ENCODE data around the gene SCYGR5. TPM values are rescaled to one million over a fixed set of nuclear protein-coding genes. Genes with fewer than 3 reads are reported as not detected.
"Not testable (repeated sequence)": the region's sequence is repeated elsewhere in the genome, so short reads cannot be mapped to it uniquely, and the experiment has no call there.

The SCYGR5 gene
- total RNA-seq = not detected
- not detected for polyA plus RNA-seq
- long read RNA-seq, donor 1 = 0 reads
- long read RNA-seq, donor 2 = 0 reads
- long read RNA-seq, donor 3 = 0 reads
- long read RNA-seq, donor 4 = 0 reads

GRCh38 chr2:227666631-227667170 lies at the start of gene SCYGR5:
TSS of gene SCYGR5 (plus strand) at chr2:227666804. CDS start at chr2:227666804, 0 bp downstream.
- H3K4me1 ChIP-seq (ENCODE audit: control insufficient read depth, insufficient read depth, low read length); H3K9me3 ChIP-seq (ENCODE audit: control insufficient read depth, low read length); DNase-seq; ATAC-seq; H3K27me3 ChIP-seq (ENCODE audit: control insufficient read depth, insufficient read depth); intact Hi-C loops (cut with DNase I); H3K4me3 ChIP-seq (ENCODE audit: low read length); H3K27ac ChIP-seq (ENCODE audit: low read length): not testable (repeated sequence)
- WGBS = 88% methylated on average over 13 of the region's 13 CpGs

GRCh38 chr2:227617316-227618230 lies 49.0 kb upstream of the SCYGR5 start, which contains the start of gene SCYGR4:
TSS of gene SCYGR4 (plus strand) at chr2:227617498. CDS start at chr2:227617498, 0 bp downstream.
- intact Hi-C loops (cut with DNase I) = no loop called here
- no peak for DNase-seq
- ATAC-seq = no peak
- Histone ChIP-seq H3K27ac (ENCODE audit: low read length) (no peak within 1 kb of the TSS), H3K9me3 (ENCODE audit: control insufficient read depth, low read length) (no peaks in the 10 kb centered on the region), H3K4me1 (ENCODE audit: control insufficient read depth, insufficient read depth, low read length) (no peaks in the 10 kb centered on the region), H3K4me3 (ENCODE audit: low read length) (no peak within 1 kb of the TSS), H3K27me3 (ENCODE audit: control insufficient read depth, insufficient read depth) (no peaks in the 10 kb centered on the region)
- WGBS = 70% methylated on average over 20 of the region's 20 CpGs

DNA sequence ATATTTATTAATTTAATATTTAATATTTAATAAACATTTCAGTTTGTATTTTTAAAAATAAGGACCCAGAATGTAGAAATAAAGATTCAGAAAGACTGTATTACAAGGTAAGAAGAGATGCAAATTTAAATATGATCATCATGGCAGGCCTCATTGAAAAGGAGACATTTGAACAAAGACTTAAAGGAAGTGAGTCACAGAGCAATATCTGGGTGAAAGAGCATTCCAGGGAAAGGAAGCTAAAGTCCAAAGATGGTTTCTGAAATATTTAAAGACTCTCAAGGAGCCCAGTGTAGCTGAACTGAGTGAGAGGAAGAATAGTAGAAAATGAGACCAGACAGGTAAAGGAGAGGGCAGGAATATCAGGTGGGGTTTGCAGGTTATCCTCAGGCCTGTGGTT lies 43.4 kb upstream of the SCYGR5 start:
- H3K9me3 ChIP-seq (ENCODE audit: control insufficient read depth, low read length) = no peaks in the 10 kb centered on the region
- no peaks in the 10 kb centered on the region for H3K27me3 ChIP-seq (ENCODE audit: control insufficient read depth, insufficient read depth)
- intact Hi-C loops (cut with DNase I) = no loop called here
- H3K4me1 ChIP-seq (ENCODE audit: control insufficient read depth, insufficient read depth, low read length) = no peaks in the 10 kb centered on the region
- ATAC-seq (no peak), DNase-seq (no peak)
- H3K4me3 ChIP-seq (ENCODE audit: low read length) = no peak overlapping the region
- H3K27ac ChIP-seq (ENCODE audit: low read length) = no peak overlapping the region

GRCh38 chr2:227625420-227625819 lies 41.2 kb upstream of the SCYGR5 start:
- intact Hi-C loops (cut with DNase I) = no loop called here
- DNase-seq = no peak
- no peaks in the 10 kb centered on the region for H3K27me3 ChIP-seq (ENCODE audit: control insufficient read depth, insufficient read depth)
- H3K27ac ChIP-seq (ENCODE audit: low read length) = no peak overlapping the region
- H3K9me3 ChIP-seq (ENCODE audit: control insufficient read depth, low read length) = no peaks in the 10 kb centered on the region
- ATAC-seq = no peak
- 72% methylated on average over 2 of the region's 2 CpGs for WGBS
- H3K4me3 ChIP-seq (ENCODE audit: low read length) = no peak overlapping the region
- H3K4me1 ChIP-seq (ENCODE audit: control insufficient read depth, insufficient read depth, low read length) = no peaks in the 10 kb centered on the region

DNA sequence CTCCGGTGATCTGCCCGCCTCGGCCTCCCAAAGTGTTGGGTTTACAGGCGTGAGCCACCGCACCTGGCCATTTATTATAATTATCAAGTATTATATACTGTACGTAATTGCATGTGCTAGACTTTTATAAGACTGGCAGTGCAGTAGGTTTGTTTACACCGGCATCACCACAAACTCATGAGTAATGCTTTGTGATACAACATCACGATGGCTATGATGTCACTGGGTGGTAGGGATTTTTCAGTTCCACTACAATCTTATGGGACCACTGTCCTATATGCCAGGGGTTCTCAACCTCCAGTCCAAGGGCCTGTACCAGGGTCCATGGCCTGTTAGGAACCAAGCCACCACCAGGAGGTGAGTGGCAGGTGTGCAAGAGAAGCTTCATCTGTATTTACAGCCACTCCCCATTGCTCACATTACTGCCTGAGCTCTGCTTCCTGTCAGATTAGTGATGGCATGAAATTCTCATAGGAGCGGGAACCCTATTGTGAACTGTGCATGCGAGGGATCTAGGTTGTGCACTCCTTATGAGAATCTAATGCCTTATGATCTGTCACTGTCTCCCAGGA lies 39.9 kb upstream of the SCYGR5 start:
- H3K4me1 ChIP-seq (ENCODE audit: control insufficient read depth, insufficient read depth, low read length) = no peaks in the 10 kb centered on the region
- ATAC-seq (no peak), DNase-seq (no peak)
- no peaks in the 10 kb centered on the region for H3K27me3 ChIP-seq (ENCODE audit: control insufficient read depth, insufficient read depth)
- H3K27ac ChIP-seq (ENCODE audit: low read length) = no peak overlapping the region
- H3K4me3 ChIP-seq (ENCODE audit: low read length) = no peak overlapping the region
- intact Hi-C loops (cut with DNase I) = no loop called here
- 94% methylated on average over 10 of the region's 10 CpGs for whole genome bisulfite sequencing
- H3K9me3 ChIP-seq (ENCODE audit: control insufficient read depth, low read length) = no peaks in the 10 kb centered on the region

DNA sequence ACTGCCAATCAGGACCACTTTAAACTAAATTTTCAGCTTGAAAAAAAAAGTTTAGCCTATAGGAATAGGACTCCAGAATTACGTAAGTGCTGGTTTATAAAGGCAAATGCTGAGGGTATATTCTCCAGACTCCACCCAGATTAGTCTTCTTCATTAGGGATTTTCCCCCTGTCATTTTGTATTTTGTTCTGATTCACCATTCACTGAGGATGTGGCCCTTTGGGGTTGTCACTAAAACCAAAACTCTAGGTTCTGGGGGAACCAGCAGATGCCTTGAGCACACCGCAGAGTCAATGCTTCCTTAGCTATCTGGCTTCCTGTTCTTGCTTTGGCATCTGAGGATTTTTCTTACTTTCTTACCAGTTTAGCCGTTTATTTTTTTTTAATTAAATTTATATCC lies 38.8 kb upstream of the SCYGR5 start:
- WGBS = 88% methylated on average over 3 of the region's 3 CpGs
- H3K27me3 ChIP-seq (ENCODE audit: control insufficient read depth, insufficient read depth) = no peaks in the 10 kb centered on the region
- ATAC-seq (no peak), DNase-seq (no peak)
- H3K4me1 ChIP-seq (ENCODE audit: control insufficient read depth, insufficient read depth, low read length) = no peaks in the 10 kb centered on the region
- no peak overlapping the region for H3K27ac ChIP-seq (ENCODE audit: low read length)
- H3K4me3 ChIP-seq (ENCODE audit: low read length) = no peak overlapping the region
- H3K9me3 ChIP-seq (ENCODE audit: control insufficient read depth, low read length) = no peaks in the 10 kb centered on the region
- intact Hi-C loops (cut with DNase I) = no loop called here

GRCh38 chr2:227629435-227629834 lies 37.2 kb upstream of the SCYGR5 start:
- no peaks in the 10 kb centered on the region for H3K9me3 ChIP-seq (ENCODE audit: control insufficient read depth, low read length)
- no peak for DNase-seq
- no peaks in the 10 kb centered on the region for H3K4me1 ChIP-seq (ENCODE audit: control insufficient read depth, insufficient read depth, low read length)
- intact Hi-C loops (cut with DNase I) = no loop called here
- H3K27me3 ChIP-seq (ENCODE audit: control insufficient read depth, insufficient read depth) = no peaks in the 10 kb centered on the region
- no peak overlapping the region for H3K27ac ChIP-seq (ENCODE audit: low read length)
- 51% methylated on average over 7 of the region's 7 CpGs for WGBS
- H3K4me3 ChIP-seq (ENCODE audit: low read length) = no peak overlapping the region
- ATAC-seq = no peak

GRCh38 chr2:227630322-227630721 lies 36.3 kb upstream of the SCYGR5 start:
- WGBS = 71% methylated on average over 3 of the region's 3 CpGs
- no peaks in the 10 kb centered on the region for H3K4me1 ChIP-seq (ENCODE audit: control insufficient read depth, insufficient read depth, low read length)
- intact Hi-C loops (cut with DNase I) = no loop called here
- no peak for ATAC-seq
- no peaks in the 10 kb centered on the region for H3K9me3 ChIP-seq (ENCODE audit: control insufficient read depth, low read length)
- H3K27ac ChIP-seq (ENCODE audit: low read length) = no peak overlapping the region
- H3K4me3 ChIP-seq (ENCODE audit: low read length) = no peak overlapping the region
- no peak for DNase-seq
- no peaks in the 10 kb centered on the region for H3K27me3 ChIP-seq (ENCODE audit: control insufficient read depth, insufficient read depth)

GRCh38 chr2:227632827-227633226 lies 33.8 kb upstream of the SCYGR5 start:
- Histone ChIP-seq H3K4me3 (ENCODE audit: low read length) (no peak overlapping the region), H3K27me3 (ENCODE audit: control insufficient read depth, insufficient read depth) (no peaks in the 10 kb centered on the region), H3K4me1 (ENCODE audit: control insufficient read depth, insufficient read depth, low read length) (no peaks in the 10 kb centered on the region), H3K27ac (ENCODE audit: low read length) (no peak overlapping the region), H3K9me3 (ENCODE audit: control insufficient read depth, low read length) (no peaks in the 10 kb centered on the region)
- no peak for DNase-seq
- intact Hi-C loops (cut with DNase I) = no loop called here
- no peak for ATAC-seq
- WGBS = 84% methylated on average over 6 of the region's 6 CpGs

- WGBS = 64% methylated on average over 3 of the region's 3 CpGs
- Histone ChIP-seq H3K9me3 (ENCODE audit: control insufficient read depth, low read length) (no peaks in the 10 kb centered on the region), H3K27ac (ENCODE audit: low read length) (no peak overlapping the region), H3K4me3 (ENCODE audit: low read length) (no peak overlapping the region), H3K4me1 (ENCODE audit: control insufficient read depth, insufficient read depth, low read length) (no peaks in the 10 kb centered on the region), H3K27me3 (ENCODE audit: control insufficient read depth, insufficient read depth) (no peaks in the 10 kb centered on the region)
- no peak for ATAC-seq
- intact Hi-C loops (cut with DNase I) = no loop called here
- DNase-seq = no peak
Measured at GRCh38 chr2:227634201-227634600, 32.4 kb upstream of the SCYGR5 start.

- Histone ChIP-seq H3K9me3 (ENCODE audit: control insufficient read depth, low read length) (no peaks in the 10 kb centered on the region), H3K4me1 (ENCODE audit: control insufficient read depth, insufficient read depth, low read length) (no peaks in the 10 kb centered on the region), H3K27ac (ENCODE audit: low read length) (no peak overlapping the region), H3K27me3 (ENCODE audit: control insufficient read depth, insufficient read depth) (peaks cover 2% of the 10 kb centered on the region), H3K4me3 (ENCODE audit: low read length) (no peak overlapping the region)
- ATAC-seq (no peak), DNase-seq (no peak)
- intact Hi-C loops (cut with DNase I) = no loop called here
- 8% methylated on average over 2 of the region's 2 CpGs for WGBS
Measured at GRCh38 chr2:227642656-227643055, 23.9 kb upstream of the SCYGR5 start.
